Daoy (cell line): ENCODE data around the gene TBL1X. TPM values are rescaled to one million over a fixed set of nuclear protein-coding genes. Genes with fewer than 3 reads are reported as not detected.
"Not testable (repeated sequence)": the region's sequence is repeated elsewhere in the genome, so short reads cannot be mapped to it uniquely, and the experiment has no call there.

Source experiments
- DNase-seq: peaks from one replicate; pipeline ENCODE4 v3.0.0-alpha.2; 2015; ENCODE audit warnings: low read depth
- total RNA-seq: library from RNA; depleted of rRNA; stranded (reverse); fragments of >200 nt; shearing (Covaris generic); gene quantifications from 2 replicates; pipeline ENCODE4 v1.2.3, GENCODE V29; 2014

The TBL1X gene
- total RNA-seq, 1 experiment from 2014 or later: 7.9 TPM

- no peak for DNase-seq
These were observed 5.6 kb upstream of the TBL1X start for GRCh38 chrX:9459186-9459748.

DNA sequence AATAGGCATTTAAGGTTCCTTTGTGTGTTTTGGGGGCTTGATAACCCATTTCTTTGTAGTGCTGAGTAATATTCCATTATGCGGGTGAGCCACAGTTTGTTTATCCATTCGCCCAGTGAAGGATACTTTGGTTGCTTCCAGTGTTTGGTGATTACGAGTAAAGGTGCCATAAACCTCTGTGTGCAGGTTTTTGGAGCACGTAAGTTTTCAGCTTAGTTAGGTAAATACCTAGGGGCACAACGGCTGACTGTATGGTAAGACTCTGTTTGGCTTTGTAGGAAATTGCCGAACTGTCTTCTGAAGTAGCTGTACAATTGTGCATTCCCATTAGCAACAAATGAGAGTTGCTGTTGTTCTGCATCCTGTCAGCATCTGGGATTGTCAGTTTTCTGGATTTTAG lies 3.8 kb upstream of the TBL1X start:
- DNase-seq: no peak

- DNase-seq: no peak
These were observed 2.4 kb upstream of the TBL1X start for GRCh38 chrX:9462456-9462855.

DNA sequence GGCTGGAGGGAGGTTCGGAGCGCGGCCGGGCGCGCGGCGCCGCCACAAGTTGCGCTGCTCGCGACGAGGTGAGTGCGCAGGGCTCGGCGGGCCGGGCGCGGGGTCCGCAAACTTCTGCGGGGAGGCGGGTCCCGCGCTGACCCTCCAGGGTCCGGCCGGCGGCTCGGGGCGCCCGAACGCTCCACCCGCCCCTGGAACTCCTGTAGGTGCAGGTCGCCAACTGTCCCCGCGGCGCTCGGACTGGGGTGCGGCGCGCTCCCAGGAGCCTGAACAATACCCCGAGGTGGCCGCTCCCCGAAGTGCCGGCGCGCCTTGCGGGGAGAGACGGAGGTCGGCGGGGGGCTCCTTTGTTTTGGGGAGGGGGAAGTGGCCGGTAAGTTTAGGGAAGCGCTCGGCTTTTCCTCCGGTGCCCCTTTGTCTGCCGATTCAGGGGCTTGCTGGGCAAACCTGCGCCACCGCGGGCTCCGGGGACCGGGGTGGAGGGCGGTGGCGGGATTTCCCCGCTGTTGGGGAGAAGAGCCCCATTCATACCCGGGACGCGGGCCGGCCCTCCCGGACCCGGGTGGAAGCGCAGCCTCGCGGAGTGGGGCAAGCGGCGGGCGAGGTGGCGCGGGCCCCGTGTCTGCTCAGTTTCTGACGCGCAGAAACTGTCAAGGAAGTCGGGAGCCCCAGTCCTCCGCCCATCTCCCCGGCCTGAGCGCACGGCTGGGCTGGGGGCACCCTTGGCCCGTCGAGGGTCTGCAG lies 694 bp downstream of the TBL1X start:
- peak; percentile 5 for DNase-seq

GRCh38 chrX:9466124-9466495 lies 1.3 kb downstream of the TBL1X start:
- peak; percentile 32 for DNase-seq

DNA sequence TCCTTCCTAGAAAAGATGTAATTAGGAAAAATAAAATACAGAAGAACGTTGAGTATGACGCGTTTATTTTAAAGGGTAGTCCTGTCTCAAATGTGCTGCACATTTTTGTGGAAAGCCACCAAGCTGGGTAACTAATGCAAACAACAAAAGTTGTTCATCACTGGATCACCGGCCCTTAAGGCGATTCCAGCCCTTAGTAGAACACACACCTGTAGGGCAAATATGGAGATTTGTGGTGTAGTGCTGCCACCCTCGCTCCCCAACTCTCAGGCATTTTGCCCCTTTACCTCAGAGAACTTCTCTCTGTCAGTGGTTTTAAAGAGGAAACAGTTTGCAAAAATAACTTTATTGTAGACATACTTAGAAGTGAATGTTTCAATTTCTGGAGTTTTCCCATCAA lies 1.9 kb downstream of the TBL1X start:
- no peak for DNase-seq

- DNase-seq: no peak
These were observed 2.3 kb downstream of the TBL1X start for GRCh38 chrX:9467146-9467545.

- DNase-seq: no peak
These were observed 2.9 kb downstream of the TBL1X start for GRCh38 chrX:9467751-9468150.

DNA sequence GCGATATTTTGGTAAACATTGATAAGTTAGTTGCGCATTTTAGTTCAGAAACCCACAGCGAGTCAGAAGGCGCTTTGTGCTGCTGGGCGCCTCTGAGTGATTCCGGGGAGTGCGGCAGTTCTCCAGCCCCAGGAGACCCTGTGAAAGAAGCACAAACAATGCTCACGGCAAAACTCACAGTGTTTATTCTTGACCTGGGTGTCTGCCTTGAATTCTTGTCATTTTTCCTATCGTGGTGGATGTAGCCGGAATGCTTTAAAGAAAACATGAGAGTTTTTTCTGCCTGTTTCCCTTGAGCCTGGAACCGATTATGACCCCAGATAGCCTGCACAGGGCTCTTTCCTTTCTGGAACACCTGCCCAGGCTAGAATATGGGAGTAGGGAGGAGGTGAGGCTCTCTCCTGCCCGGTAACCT lies 6.7 kb downstream of the TBL1X start:
- no peak for DNase-seq

DNA sequence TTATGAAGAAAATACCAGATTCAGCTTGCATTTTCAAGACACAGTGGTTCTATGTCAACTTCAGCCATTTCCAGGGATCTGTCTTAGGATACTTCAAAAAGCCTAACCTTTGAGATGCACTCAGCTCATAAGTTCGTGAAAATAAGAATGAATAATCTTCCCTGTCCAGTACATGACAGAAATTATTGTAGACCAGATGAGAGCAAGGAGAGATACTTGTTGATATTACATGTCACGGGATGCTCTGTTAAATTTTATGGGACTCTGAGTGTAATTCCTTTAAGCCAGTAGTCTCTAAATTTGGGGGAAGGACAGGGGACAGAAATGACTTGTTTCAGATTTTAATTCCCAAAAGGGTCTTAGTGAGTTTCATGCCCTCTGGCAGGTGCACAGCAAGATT lies 8.8 kb downstream of the TBL1X start:
- no peak for DNase-seq

GRCh38 chrX:9475417-9475816 lies 10.6 kb downstream of the TBL1X start:
- not testable (repeated sequence) for DNase-seq

GRCh38 chrX:9475984-9476383 lies 11.1 kb downstream of the TBL1X start:
- no peak for DNase-seq

GRCh38 chrX:9476810-9477575 lies 12.1 kb downstream of the TBL1X start:
- DNase-seq: no peak

GRCh38 chrX:9482408-9482807 lies 17.6 kb downstream of the TBL1X start:
- no peak for DNase-seq

DNA sequence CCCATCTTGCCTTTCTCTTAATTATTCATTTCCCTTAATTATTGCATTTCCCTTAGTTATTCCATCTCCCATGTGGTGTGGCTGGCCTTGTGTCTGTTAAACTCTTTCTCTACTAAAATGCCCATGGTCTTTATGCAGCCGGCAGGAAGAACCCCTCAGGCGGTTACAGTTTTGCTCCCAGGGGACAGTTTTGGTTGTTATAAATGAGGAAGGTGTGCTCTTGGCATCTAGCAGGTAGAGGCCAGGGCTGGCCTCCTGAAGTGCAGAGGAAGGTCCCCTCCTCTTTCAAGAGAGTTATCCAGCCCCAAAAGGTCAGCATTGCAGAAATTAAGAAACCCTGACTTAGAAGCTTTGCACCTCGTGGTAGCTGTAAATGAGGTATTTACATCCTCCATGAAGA lies 18.0 kb downstream of the TBL1X start:
- no peak for DNase-seq

GRCh38 chrX:9483376-9483775 lies 18.5 kb downstream of the TBL1X start:
- DNase-seq: no peak

- no peak for DNase-seq
These were observed 22.0 kb downstream of the TBL1X start for GRCh38 chrX:9486786-9487387.

GRCh38 chrX:9488586-9488985 lies 23.7 kb downstream of the TBL1X start:
- no peak for DNase-seq

DNA sequence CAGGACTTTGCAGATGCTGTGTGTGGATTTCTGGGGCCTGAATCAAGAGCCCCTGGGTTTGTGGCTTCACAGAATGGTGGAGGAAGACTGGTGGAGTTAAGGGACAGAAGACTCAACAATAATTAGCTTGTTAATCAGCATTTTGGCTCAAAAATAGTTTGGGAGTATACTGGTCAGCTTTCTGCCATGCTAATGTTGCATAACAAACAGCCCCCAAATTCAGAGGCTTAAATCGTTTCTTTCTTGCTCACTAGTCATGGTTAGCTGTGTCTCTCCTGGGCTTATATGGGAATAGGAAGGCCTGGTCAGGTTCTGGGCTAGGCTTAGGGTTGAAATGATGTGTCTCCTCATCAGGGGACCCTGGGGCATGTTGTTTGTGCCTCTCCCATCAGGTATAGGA lies 24.4 kb downstream of the TBL1X start:
- DNase-seq: no peak

DNA sequence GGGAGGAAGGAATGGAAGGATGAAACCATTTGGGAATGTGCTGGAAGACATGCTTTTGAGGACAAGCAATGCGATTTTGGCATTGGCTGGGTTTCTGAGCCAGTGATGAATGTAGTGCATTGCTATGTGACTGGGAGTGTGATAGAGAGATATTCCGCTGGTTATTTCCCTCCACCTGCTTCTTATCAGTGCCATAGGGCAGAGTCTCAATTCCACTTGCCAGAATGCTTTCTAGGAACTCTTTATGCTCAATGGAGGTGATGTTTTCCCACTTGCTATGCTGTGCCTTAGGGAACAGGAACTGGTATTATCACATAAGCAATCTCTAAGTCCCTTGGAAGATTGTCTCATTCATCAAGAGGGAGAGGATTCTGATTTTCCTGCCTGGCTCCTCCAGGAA lies 28.0 kb downstream of the TBL1X start:
- no peak for DNase-seq

DNA sequence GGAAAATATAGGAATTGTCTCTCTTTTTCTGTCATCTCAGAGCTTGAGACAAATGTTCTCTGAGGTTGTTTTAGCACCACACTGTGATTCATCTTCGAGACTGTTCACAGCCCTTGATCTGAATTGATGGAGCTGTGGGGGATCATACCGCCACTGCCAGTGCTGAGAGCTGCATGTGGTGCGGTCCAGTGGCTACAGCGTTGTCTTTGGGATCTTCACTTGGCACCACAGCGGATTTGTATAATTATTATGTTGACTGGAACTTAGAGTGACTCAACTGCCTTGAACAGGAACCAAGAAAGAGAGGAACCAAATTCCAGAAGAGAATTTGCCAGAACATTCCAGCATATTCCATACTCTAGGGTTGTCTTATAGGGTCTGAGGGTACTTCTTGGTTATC lies 29.1 kb downstream of the TBL1X start:
- DNase-seq: no peak

- DNase-seq: no peak
These were observed 29.9 kb downstream of the TBL1X start for GRCh38 chrX:9494771-9495170.

- no peak for DNase-seq
These were observed 30.6 kb downstream of the TBL1X start for GRCh38 chrX:9495496-9495895.
